ENCODE measurements around the gene ERAL1. TPM values are rescaled to one million over a fixed set of nuclear protein-coding genes. Genes with fewer than 3 reads are reported as not detected.

The ERAL1 gene
- total and polyA plus RNA-seq, 2 of the 13 experiments (the other 11 are each of a cell fraction or from before 2014, with no cell fraction given), result 46.9 to 72.2 TPM

- TF ChIP-seq ZNF607 (CRISPR knock-in tag; IDR thresholded peaks at IDR 0.05; ENCODE audit: borderline replicate concordance) (0 out of 2 replicates have a peak, but pooled peaks have one; percentile 11), ZNF513 (CRISPR knock-in tag; conservative IDR thresholded peaks at IDR 0.05) (no peak), ZNF414 (CRISPR knock-in tag; IDR thresholded peaks at IDR 0.05) (0 out of 2 replicates have a peak, but pooled peaks have one; percentile 40), SPEN (CRISPR knock-in tag; IDR thresholded peaks at IDR 0.05; ENCODE audit: low read depth) (peak; percentile 43; the same call in 1 of the 2 replicates), PATZ1 (CRISPR knock-in tag; IDR thresholded peaks at IDR 0.05) (no peak), KAT7 (CRISPR knock-in tag; IDR thresholded peaks at IDR 0.05; ENCODE audit: borderline replicate concordance) (0 out of 2 replicates have a peak, but pooled peaks have one; percentile 69), GATA4 (IDR thresholded peaks at IDR 0.05; ENCODE audit: borderline replicate concordance, low read depth) (no peak), BCLAF1 (IDR thresholded peaks at IDR 0.05) (no peak), POLR2A (IDR thresholded peaks at IDR 0.05; ENCODE audit: insufficient read depth in 1 of 2, low read depth in 2 of 2, low read length in 2 of 2) (peak; percentile 58 to 79), POLR2G (IDR thresholded peaks at IDR 0.05; ENCODE audit: low read depth, low read length) (peak; percentile 83), SIX4 (CRISPR knock-in tag; IDR thresholded peaks at IDR 0.05) (no peak), ZNF280B (CRISPR knock-in tag; IDR thresholded peaks at IDR 0.05; ENCODE audit: borderline replicate concordance) (peak; percentile 60; the same call in 1 of the 2 replicates), NFIC (IDR thresholded peaks at IDR 0.05; ENCODE audit: low read length) (no peak), HNRNPK (IDR thresholded peaks at IDR 0.05; ENCODE audit: low read depth, low read length, poor library complexity, severe bottlenecking) (peak; percentile 59), CENPT (CRISPR knock-in tag; IDR thresholded peaks at IDR 0.05; ENCODE audit: low read depth) (no peak), ZNF343 (CRISPR knock-in tag; IDR thresholded peaks at IDR 0.05) (peak; percentile 72; the same call in 1 of the 2 replicates), AKAP8 (CRISPR knock-in tag; IDR thresholded peaks at IDR 0.05) (no peak; the same call in 1 of the 2 replicates), ZZZ3 (CRISPR knock-in tag; IDR thresholded peaks at IDR 0.05; ENCODE audit: borderline replicate concordance) (0 out of 2 replicates have a peak, but pooled peaks have one; percentile 28)
Observed at GRCh38 chr17:28842282-28843012, 12.4 kb upstream of the ERAL1 start, which contains the start of gene FAM222B (continued).

Measured in HepG2 (cell line).